DMS114 treated with DMSO at 0.1 percent for 48 hours (cell line): ENCODE results near the gene CLEC4A.
"Not testable (repeated sequence)": the region's sequence is repeated elsewhere in the genome, so short reads cannot be mapped to it uniquely, and the experiment has no call there.

Experiments
- DNase-seq: peaks from one replicate; lab custom pipeline; 2025; ENCODE audit not compliant: unreplicated experiment; lab: John Stamatoyannopoulos, UW

The CLEC4A gene

GRCh38 chr12:8133636-8134397 is 10.4 kb downstream of the CLEC4A start:
- not testable (repeated sequence) for DNase-seq

DNA sequence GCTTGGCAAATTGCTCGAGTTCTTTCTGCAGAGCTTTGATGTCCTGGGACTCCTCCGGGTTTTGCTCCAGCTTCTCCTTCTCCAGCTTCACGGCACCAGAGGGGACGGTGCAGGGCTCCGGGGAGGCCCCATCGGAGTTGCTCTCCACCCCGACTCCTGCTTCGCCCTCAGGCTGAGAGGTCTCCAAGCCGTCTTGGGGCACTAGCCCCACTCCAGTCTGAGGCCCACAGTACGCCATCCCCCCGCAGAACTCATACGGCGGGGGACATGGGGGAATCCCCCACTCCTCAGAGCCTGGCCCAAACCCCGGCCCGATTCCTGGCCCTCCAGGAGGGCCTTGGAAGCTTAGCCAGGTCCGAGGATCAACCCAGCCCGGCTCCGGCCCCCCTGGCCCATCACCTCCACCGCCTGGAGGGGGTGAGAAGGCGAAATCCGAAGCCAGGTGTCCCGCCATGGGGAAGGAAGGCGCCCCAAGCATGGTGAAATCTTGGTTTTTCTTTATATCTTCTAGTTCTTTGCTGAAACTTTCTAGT is 11.0 kb downstream of the CLEC4A start:
- not testable (repeated sequence) for DNase-seq

DNA sequence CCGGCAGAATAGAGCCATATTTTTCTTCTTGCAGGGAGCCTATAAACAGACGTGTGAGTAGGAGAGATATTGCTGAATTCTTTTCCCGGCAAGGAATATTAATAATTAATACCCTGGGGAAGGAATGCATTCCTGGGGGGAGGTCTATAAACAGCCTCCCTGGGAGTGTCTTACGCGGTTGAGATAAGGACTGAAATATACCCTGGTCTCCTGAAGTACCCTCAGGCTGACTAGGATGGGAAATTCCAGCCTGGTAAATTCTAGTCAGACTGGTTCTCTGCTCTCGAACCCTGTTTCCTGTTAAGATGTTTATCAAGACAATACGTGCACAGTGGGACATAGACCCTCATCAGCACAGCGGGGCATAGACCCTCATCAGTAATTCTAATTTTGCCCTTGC is 18.2 kb downstream of the CLEC4A start:
- DNase-seq, result not testable (repeated sequence)

DNA sequence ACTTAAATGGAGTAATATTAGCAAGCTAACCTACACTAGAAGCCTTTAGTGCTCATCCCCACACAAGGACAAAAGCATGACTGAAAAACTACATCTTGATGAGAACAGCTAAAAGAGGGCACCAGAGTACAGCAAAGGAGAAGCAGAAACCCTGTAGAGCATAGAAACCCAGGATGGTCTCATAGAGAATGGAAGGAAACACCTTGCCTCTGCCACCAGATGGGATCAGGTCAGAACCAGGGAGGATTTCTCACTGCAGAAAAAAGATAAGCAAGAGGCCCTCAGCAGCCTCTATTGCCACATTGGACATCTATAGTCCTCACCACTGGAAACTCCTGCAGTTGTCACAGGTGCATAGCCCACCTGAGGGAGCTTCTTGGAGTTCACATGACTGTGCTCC is 19.8 kb downstream of the CLEC4A start:
- no peak for DNase-seq

DNA sequence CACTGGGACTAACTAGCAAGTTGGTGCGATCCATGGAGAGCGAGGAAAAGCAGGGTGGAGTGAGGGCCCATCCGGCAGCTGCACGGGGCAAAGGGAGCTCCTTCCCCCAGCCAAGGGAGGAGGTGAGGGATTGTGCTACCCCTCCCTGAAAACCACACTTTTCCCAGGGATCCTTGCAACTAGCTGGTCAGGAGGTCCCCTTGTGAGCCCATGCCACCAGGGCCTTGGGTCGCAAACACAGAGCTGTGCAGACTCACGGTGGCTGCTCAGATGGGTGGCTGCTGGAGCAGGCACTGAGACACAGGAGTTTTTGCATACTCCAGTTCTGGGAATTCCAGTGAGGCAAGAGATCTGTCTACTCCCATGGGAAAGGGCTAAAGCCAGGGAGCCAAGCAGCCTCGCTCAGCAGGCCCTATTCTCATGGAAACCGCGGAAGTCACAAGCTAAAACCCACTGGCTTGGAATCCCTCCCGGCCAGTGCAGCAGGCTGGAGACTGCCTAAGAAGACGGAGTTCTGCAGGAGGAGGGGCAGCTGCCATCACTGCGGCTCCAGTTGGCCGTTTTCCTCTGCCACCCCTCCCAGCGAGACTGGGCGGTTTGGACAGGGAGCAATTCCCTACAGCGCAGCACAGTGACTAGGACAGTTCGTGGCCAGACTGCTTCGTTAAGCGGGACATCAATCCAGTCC is 22.5 kb downstream of the CLEC4A start:
- no peak for DNase-seq

- DNase-seq, result no peak
Observed at GRCh38 chr12:8146442-8146771, 23.0 kb downstream of the CLEC4A start.

GRCh38 chr12:8154526-8154925 is 31.1 kb downstream of the CLEC4A start:
- no peak for DNase-seq

GRCh38 chr12:8156416-8156815 is 33.0 kb downstream of the CLEC4A start:
- no peak for DNase-seq

- no peak for DNase-seq
Observed at GRCh38 chr12:8156845-8157244, 33.4 kb downstream of the CLEC4A start, which contains the start of gene ZNF705A. Gene ZNF705A (plus strand): TSS chr12:8157015. CDS start chr12:8172626, 15,611 bp downstream.

GRCh38 chr12:8157484-8158198 is 34.2 kb downstream of the CLEC4A start:
- DNase-seq, result no peak

- not testable (repeated sequence) for DNase-seq
Observed at GRCh38 chr12:8172911-8173310, 49.5 kb downstream of the CLEC4A start.

- DNase-seq, result peak; percentile 45
Observed at GRCh38 chr12:8179989-8180585, 56.7 kb downstream of the CLEC4A start.

DNA sequence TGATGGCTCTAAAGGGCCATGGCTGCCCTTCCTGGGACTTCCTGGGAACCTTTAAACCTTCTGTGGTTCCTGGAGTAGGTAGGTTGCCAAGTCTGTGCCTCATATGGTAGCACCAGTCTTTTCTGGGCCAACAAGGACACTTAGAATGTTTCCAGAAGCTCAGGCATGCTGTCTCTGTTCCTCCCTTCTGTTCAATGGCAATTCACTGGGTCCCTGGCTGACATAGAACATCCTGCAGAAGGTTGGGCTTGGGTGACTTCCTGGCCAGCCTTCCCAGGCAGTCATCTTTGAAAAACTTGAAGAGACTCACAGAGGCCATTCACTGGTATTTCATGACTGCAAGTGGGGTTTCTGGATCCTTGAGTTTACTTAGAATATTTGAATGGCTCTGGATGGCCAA is 57.9 kb downstream of the CLEC4A start:
- DNase-seq, result not testable (repeated sequence)

- not testable (repeated sequence) for DNase-seq
Observed at GRCh38 chr12:8182923-8183322, 59.5 kb downstream of the CLEC4A start.

- not testable (repeated sequence) for DNase-seq
Observed at GRCh38 chr12:8183346-8183745, 59.9 kb downstream of the CLEC4A start.

DNA sequence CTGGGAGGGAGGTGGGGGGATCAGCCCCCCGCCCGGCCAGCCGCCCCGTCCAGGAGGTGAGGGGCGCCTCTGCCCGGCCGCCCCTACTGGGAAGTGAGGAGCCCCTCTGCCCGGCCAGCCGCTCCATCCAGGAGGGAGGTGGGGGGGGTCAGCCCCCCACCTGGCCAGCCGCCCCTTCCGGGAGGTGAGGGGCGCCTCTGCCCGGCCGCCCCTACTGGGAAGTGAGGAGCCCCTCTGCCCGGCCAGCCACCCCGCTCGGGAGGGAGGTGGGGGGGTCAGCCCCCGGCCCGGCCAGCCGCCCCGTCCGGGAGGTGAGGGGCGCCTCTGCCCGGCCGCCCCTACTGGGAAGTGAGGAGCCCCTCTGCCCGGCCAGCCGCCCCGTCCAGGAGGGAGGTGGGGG is 60.8 kb downstream of the CLEC4A start:
- not testable (repeated sequence) for DNase-seq

GRCh38 chr12:8188088-8188487 is 64.7 kb downstream of the CLEC4A start:
- DNase-seq, result not testable (repeated sequence)
